ENCODE measurements around the gene SENP1. TPM values are rescaled to one million over a fixed set of nuclear protein-coding genes. Genes with fewer than 3 reads are reported as not detected.

The SENP1 gene
- total and polyA plus RNA-seq, 2 of the 13 experiments (the other 11 are each of a cell fraction or from before 2014, with no cell fraction given): 14.0 to 20.2 TPM

DNA sequence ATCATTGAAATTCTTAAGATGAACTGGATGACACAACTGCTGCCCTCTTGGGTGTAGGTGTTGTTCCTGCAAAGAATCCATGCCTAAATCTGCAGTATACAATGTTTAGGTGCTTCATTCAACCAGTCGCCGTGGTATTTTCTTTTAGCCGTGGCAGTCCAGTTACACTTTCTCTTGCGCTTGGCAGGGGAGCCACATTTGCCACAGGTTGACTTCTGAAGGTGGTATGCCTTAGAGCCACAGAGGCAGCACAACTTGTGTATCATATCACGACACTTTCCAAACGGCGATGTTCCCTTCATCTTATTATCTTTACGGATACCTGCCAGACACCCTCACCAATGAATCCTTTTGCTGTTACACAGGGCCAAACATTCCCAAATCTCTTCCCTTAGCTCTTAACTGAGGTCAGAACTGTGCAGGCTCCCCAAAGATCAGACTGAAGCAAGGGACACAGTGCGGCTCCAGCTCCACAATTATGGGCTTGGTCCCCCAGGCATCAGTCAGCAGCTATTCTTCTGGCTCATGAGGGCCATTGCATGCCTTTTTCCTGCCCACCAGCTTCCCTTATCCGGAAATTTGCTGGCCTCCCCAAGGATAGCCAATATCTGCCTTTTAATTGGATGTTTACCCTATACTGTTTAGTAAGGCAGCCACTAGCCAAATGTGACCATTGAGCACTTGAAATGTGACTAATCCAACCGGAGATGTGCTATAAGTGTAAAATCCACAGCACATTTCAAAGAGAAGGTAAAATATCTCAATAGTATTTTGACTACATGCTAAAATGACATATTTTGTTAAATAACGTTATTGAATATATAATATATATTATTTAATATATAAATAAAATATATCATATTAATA is 50.7 kb downstream of the SENP1 start:
- in situ Hi-C loops (cut with HindIII; ENCODE audit: extremely low pct_ligation_motif_present, low pct_unique_long_range_greater_than_20kb): no loop called here
- CTCF ChIA-PET (ENCODE audit: low intra/inter-chr PET ratio, low total read pairs): no interaction called here
- no peak overlapping the region for H2AFZ ChIP-seq (ENCODE audit: low read length)

More for the DNA sequence above, 50.7 kb downstream of the SENP1 start:
- intact Hi-C loops (cut with micrococcal nuclease; ENCODE audit: unreplicated experiment): no loop called here
- Histone ChIP-seq H3K36me3 (replicated peaks in 1 of 2; ENCODE audit: control insufficient read depth in 1 of 2, insufficient read depth in 2 of 2, low read length in 2 of 2) (peaks cover 3 to 17% of the 10 kb centered on the region in 2 experiments; a peak in 4 of 5 replicates), H3K9me3 (ENCODE audit: low read length) (peaks cover 13% of the 10 kb centered on the region), H3K27me3 (ENCODE audit: control insufficient read depth in 1 of 2, insufficient read depth in 2 of 2, low read length in 2 of 2) (no peaks in the 10 kb centered on the region), H3K4me2 (ENCODE audit: low read depth, low read length) (no peak overlapping the region), H3K79me2 (ENCODE audit: insufficient read depth, low read length) (no peaks in the 10 kb centered on the region), H3K4me1 (ENCODE audit: insufficient read depth, low read length) (no peaks in the 10 kb centered on the region), H3K9ac (ENCODE audit: insufficient read depth, low read depth, low read length) (no peak overlapping the region), H3K27ac (ENCODE audit: extremely low read length, insufficient read depth, low read length) (no peak overlapping the region), H4K20me1 (ENCODE audit: insufficient read depth, low read length) (no peaks in the 10 kb centered on the region), H3K4me3 (replicated peaks in 1 of 3; ENCODE audit: insufficient read depth in 1 of 3, low read depth in 2 of 3, low read length in 3 of 3) (no peak overlapping the region)
- no peak for FAIRE-seq
- no peak for DNase-seq (ENCODE audit: low spot score)
- POLR2A ChIA-PET: no interaction called here
- TF ChIP-seq EZH2 (conservative IDR thresholded peaks at IDR 0.05; ENCODE audit: low read depth, low read length) (no peak), NKX3-1 (CRISPR knock-in tag; IDR thresholded peaks at IDR 0.05) (no peak), ASH2L (IDR thresholded peaks at IDR 0.05; ENCODE audit: insufficient read length, low read depth, low read length) (no peak), SMARCE1 (IDR thresholded peaks at IDR 0.05; ENCODE audit: borderline replicate concordance) (no peak), ZNF766 (CRISPR knock-in tag; IDR thresholded peaks at IDR 0.05; ENCODE audit: borderline replicate concordance) (no peak), ZNF546 (CRISPR knock-in tag; conservative IDR thresholded peaks at IDR 0.05) (no peak), POLR2A (IDR thresholded peaks at IDR 0.05; ENCODE audit: insufficient read depth in 1 of 2, low read depth in 2 of 2, low read length in 2 of 2) (no peak), ZNF382 (CRISPR knock-in tag; IDR thresholded peaks at IDR 0.05; ENCODE audit: borderline replicate concordance) (no peak), ZNF678 (CRISPR knock-in tag; IDR thresholded peaks at IDR 0.05) (no peak), SP4 (CRISPR knock-in tag; IDR thresholded peaks at IDR 0.05) (no peak), PHF21A (CRISPR knock-in tag; IDR thresholded peaks at IDR 0.05) (no peak), ZNF670 (CRISPR knock-in tag; IDR thresholded peaks at IDR 0.05; ENCODE audit: borderline replicate concordance) (no peak), KLF15 (CRISPR knock-in tag; IDR thresholded peaks at IDR 0.05; ENCODE audit: borderline replicate concordance) (no peak), CHD4 (IDR thresholded peaks at IDR 0.05; ENCODE audit: borderline replicate concordance, low read length) (no peak)
- TF ChIP-seq, protein P1, sequence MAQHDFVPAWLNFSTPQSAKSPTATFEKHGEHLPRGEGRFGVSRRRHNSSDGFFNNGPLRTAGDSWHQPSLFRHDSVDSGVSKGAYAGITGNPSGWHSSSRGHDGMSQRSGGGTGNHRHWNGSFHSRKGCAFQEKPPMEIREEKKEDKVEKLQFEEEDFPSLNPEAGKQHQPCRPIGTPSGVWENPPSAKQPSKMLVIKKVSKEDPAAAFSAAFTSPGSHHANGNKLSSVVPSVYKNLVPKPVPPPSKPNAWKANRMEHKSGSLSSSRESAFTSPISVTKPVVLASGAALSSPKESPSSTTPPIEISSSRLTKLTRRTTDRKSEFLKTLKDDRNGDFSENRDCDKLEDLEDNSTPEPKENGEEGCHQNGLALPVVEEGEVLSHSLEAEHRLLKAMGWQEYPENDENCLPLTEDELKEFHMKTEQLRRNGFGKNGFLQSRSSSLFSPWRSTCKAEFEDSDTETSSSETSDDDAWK (CRISPR knock-in tag; IDR thresholded peaks at IDR 0.05): no peak
- TF ChIP-seq, protein P2, sequence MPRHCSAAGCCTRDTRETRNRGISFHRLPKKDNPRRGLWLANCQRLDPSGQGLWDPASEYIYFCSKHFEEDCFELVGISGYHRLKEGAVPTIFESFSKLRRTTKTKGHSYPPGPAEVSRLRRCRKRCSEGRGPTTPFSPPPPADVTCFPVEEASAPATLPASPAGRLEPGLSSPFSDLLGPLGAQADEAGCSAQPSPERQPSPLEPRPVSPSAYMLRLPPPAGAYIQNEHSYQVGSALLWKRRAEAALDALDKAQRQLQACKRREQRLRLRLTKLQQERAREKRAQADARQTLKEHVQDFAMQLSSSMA (CRISPR knock-in tag; IDR thresholded peaks at IDR 0.05): no peak
- TF ChIP-seq, protein P3, sequence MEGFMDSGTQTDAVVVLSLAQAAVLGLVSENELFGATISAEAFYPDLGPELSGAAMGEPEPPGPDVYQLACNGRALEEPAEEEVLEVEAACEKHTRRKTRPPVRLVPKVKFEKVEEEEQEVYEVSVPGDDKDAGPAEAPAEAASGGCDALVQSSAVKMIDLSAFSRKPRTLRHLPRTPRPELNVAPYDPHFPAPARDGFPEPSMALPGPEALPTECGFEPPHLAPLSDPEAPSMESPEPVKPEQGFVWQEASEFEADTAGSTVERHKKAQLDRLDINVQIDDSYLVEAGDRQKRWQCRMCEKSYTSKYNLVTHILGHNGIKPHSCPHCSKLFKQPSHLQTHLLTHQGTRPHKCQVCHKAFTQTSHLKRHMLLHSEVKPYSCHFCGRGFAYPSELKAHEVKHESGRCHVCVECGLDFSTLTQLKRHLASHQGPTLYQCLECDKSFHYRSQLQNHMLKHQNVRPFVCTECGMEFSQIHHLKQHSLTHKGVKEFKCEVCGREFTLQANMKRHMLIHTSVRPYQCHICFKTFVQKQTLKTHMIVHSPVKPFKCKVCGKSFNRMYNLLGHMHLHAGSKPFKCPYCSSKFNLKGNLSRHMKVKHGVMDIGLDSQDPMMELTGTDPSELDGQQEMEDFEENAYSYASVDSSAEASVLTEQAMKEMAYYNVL (CRISPR knock-in tag; IDR thresholded peaks at IDR 0.05; ENCODE audit: borderline replicate concordance): no peak
- ATAC-seq: no peak
- BruUV-seq (replicated peaks): no TSS peak
- WGBS (ENCODE audit: low lambda C conversion rate): 97% methylated on average over 12 of the region's 12 CpGs

Data from HepG2 (cell line).